PFSK-1 (cell line): ENCODE data around the gene HDAC4.

Experiments
- FOXP2 ChIP-seq: optimal IDR thresholded peaks from 2 replicates; pipeline ENCODE3; 2011; ENCODE audit warnings: borderline replicate concordance, control low read depth, inconsistent platforms; ENCODE audit not compliant: insufficient read depth; ENCODE audit errors: extremely low read length, extremely low read depth
- POLR2AphosphoS5 ChIP-seq: IDR thresholded peaks from 2 replicates; pipeline ENCODE4 v1.6.1; 2012; ENCODE audit warnings: low read depth, mild to moderate bottlenecking, control low read depth, low read length, moderate library complexity
- REST ChIP-seq, 2 experiments: IDR thresholded peaks; 2 replicates each; pipeline versions ENCODE4 v1.6.1 to v1.8.0; 2011 to 2012; ENCODE audit warnings: low read depth in 2 of 2, low read length in 2 of 2, control low read depth in 1 of 2, inconsistent platforms in 1 of 2, mild to moderate bottlenecking in 1 of 2, moderate library complexity in 1 of 2; ENCODE audit not compliant: insufficient read depth in 1 of 2
- SIN3A ChIP-seq: IDR thresholded peaks from 2 replicates; pipeline ENCODE4 v1.6.1; 2012; ENCODE audit warnings: mild to moderate bottlenecking, low read length, moderate library complexity, borderline replicate concordance; ENCODE audit not compliant: insufficient read depth
- TAF1 ChIP-seq: IDR thresholded peaks from 2 replicates; pipeline ENCODE4 v1.6.1; 2012; ENCODE audit warnings: low read length, control low read depth, borderline replicate concordance; ENCODE audit not compliant: insufficient read depth

HDAC4 gene

GRCh38 chr2:239354132-239354790 is 46.6 kb downstream of the HDAC4 start:
- no peak for TF ChIP-seq POLR2AphosphoS5
- no peak for TF ChIP-seq TAF1
- no peak for TF ChIP-seq FOXP2
- no peak for TF ChIP-seq SIN3A
- TF ChIP-seq REST (IDR thresholded peaks at IDR 0.05; ENCODE audit: insufficient read depth in 1 of 2, low read depth in 2 of 2, low read length in 2 of 2) = no peak

GRCh38 chr2:239353692-239354091 is 47.1 kb downstream of the HDAC4 start:
- TF ChIP-seq SIN3A (no peak), FOXP2 (no peak), REST (IDR thresholded peaks at IDR 0.05; ENCODE audit: insufficient read depth in 1 of 2, low read depth in 2 of 2, low read length in 2 of 2) (no peak), POLR2AphosphoS5 (no peak), TAF1 (no peak)

GRCh38 chr2:239351687-239352086 is 49.1 kb downstream of the HDAC4 start:
- no peak for TF ChIP-seq REST (IDR thresholded peaks at IDR 0.05; ENCODE audit: insufficient read depth in 1 of 2, low read depth in 2 of 2, low read length in 2 of 2)
- no peak for TF ChIP-seq FOXP2
- TF ChIP-seq SIN3A = no peak
- TF ChIP-seq POLR2AphosphoS5 = no peak
- no peak for TF ChIP-seq TAF1

GRCh38 chr2:239349453-239350135 is 51.2 kb downstream of the HDAC4 start:
- TF ChIP-seq POLR2AphosphoS5 = no peak
- TF ChIP-seq TAF1 = no peak
- TF ChIP-seq FOXP2 = no peak
- no peak for TF ChIP-seq SIN3A
- no peak for TF ChIP-seq REST (IDR thresholded peaks at IDR 0.05; ENCODE audit: insufficient read depth in 1 of 2, low read depth in 2 of 2, low read length in 2 of 2)
